GM18505 (cell line): ENCODE measurements around the gene ARHGDIB.

Source experiments
- ATAC-seq: cut with Tn5 transposase; IDR thresholded peaks from one replicate; pipeline ENCODE4 v1.9.1; 2021; ENCODE audit not compliant: unreplicated experiment
- POLR2A ChIP-seq: IDR thresholded peaks from 4 replicates; pipeline ENCODE4 v1.6.1; 2011; ENCODE audit warnings: borderline replicate concordance; ENCODE audit not compliant: insufficient read depth, insufficient read length; ENCODE audit errors: extremely low read depth

Gene ARHGDIB

DNA sequence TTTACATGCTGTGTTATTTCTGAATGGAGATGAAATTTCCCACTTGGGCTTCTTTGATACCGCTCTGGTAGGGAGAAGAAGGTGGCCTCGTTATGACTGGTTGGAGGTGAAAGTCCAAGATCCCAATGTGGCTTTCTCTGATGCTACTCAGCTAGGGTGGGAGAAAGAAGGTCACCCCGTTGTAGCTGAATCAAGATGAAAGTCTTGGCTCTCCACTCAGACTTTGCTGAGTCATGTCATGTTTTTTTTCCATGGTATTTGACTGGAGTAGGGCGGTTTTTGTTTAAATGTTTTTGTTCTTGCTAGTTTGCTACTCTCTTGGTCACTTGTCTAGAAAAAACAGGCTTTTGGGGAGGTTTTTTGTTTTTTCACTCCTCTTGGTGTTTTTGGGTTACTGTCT is 9.1 kb upstream of the ARHGDIB start:
- ATAC-seq: no peak
- TF ChIP-seq POLR2A: no peak

DNA sequence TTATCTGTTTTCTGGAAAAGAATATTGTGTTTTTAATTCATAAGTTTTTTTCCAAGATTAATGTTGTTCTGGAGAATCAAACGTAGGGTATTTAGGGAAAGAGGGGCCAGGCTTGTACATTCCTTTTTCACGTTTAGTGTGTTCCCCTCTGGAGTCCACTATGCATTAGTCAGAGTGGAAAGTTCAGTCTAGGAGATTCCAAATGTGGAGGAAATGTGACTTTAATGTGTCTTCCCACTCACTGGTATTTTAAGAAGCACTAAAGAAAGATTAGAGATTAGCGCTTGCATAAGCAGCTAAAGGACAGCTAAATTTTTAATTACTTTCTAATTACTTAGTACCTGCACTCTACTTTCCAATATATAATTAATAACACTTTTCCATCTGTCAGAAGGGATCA is 7.1 kb upstream of the ARHGDIB start:
- ATAC-seq: no peak
- no peak for TF ChIP-seq POLR2A

DNA sequence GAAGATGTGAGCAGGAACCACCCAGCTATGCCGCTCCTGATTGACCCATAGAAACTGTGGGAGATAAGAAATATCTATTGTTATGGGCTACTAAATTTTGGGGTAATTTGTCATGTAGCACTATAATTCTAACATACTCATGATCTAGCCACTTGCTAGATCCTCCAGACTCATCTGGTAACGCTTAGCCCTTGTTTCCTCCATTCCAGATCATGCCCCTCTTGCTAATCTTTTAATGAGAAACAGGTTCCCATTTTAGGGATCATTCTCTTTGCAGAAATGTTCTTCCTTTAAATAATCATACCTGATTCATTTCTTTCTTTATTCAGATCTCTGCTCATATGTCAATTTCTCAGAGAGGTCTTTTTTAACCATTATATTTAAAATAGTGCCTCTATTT is 3.8 kb upstream of the ARHGDIB start:
- no peak for TF ChIP-seq POLR2A
- no peak for ATAC-seq

DNA sequence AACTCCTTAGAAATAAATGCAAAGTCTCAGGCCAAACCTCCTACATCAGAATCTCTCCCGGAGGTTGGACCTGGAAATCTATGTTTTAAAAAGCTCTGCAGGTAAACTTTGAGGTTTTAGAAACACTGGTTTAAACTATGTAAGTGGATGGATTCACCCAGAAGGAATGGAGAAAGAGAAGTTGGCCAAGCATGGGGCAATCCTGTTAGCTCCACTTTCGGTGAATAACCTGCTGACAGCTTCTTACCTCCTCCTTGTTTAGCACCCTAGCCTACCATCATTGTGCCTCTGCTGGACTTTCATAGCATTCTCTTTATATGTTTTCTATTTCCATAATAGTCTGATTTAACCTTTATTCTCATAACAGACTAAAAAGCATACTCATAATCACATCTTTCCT is 3.0 kb upstream of the ARHGDIB start:
- no peak for ATAC-seq
- TF ChIP-seq POLR2A: no peak

DNA sequence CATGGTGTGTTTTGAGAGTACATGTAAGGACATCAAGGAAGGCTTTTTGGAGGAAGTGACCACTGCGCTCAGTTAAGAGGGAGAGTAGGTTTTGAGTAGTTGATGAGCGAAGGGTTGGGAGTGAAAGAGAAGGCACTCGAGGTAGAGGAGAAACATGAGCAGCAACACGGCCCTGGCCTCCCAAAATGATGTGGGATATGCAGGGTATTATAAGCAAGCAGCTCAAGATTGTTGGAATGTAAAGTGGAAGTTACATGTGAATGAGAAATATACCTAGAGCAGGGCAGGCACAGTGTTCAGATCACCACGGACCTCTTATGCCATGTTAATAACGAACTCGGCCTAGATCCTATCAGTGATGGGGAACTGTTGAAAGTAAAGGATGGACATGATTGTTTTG is 2.1 kb upstream of the ARHGDIB start:
- TF ChIP-seq POLR2A: no peak
- no peak for ATAC-seq

DNA sequence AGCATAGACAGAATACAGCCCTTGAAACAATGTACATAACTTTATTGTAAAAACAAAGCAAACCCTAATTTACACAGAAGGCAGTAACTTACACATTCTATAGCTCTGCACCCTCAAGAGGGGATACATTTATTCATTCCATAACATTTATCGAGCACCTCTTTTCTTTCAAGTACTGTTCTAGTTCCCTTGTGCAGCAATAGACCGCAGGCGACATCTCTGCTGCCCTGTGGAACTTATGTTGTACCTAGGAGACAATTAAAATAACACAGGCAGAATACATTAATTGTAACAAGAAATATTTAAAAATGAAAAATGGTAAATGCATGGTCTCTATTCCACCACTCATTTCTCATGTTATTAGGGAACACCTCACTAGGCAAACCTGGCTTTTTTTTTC is 1.4 kb upstream of the ARHGDIB start:
- TF ChIP-seq POLR2A: no peak

DNA sequence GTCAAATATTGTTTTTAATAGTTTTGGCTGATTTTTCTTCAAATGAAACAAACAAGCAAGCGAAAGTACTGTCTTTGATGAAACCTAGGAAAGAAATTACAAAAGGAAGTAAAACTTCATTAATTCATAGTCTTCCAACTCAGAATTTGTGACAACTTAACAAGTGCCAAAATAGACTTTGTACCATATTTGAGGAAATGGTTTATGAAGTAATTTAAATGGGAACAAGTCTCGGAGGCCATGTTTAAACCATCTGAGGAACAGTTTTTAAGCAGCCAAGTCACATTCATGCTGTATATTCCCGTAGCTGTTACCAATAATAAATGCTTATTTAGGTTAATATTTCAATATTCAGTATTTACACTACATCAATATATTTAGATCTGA is 745 bp upstream of the ARHGDIB start:
- ATAC-seq: no peak
- TF ChIP-seq POLR2A: no peak

More for the DNA sequence above, 1.4 kb upstream of the ARHGDIB start:
- no peak for ATAC-seq

DNA sequence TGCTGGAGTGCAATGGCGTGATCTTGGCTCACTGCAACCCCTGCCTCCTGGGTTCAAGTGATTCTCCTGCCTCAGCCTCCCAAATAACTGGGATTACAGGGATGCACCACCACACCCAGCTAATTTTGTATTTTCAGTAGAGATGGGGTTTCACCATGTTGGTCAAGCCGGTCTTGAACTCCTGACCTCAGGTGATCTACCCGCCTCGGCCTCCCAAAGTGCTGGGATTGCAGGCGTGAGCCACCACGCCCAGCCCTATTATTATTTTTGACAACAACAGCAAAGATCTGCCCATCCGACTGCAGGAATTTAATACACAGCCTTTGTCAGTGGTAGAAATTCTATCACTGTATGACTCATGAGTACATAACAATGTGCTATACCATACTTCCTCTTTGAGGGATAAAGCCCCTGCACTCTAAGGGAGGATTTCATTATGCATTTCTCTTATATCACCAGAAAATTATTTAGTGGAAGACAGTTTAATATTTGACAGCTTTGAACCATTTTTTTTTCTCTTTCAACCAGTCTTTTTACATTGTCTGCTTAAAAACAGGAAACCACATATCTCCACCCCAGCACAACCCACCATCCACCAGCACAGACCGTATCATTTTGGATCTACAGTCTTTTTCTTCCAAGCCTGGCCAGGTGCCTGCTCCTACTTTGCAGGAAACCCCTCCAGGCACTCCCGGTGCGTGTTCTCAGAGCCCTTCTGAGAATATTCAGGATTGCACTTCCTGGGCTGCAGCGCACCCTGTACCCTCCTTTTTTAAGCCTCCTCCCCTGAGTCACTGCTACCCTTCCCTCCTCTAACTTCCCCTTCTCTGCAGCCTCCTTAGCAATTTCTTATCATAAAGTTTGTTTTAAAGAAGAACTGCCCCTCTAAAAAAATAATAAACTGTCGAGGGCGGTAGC is 594 bp downstream of the ARHGDIB start:
- no peak for TF ChIP-seq POLR2A
- ATAC-seq: peak; percentile 36

DNA sequence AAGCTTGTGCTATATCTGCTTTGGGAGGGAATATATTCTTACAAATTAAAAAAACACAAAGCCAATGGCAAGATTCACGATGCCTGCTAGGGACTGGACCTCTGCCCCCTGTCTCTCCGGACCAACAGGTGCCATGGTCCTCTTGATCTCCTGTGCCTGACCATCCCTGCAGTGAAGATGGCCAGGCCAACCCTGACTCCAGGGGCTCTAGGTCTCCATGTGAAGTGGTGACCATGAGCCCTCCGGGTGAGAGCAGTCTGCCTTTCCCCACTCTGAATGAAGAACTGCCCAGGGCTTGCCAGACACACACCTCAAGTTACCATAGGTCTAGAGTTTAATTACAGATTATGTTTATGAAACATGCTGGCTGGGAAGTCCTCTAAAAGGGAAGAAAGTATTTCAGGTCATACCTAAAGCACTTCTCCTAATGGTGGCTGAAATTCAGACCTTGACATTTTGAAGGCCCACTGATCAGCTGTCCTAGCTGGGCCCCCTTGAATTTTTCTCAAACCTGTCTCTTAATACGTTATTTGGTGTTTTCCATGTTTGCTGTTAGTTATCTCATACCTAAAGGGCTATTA is 1.4 kb downstream of the ARHGDIB start:
- no peak for ATAC-seq
- TF ChIP-seq POLR2A: peak; percentile 39

DNA sequence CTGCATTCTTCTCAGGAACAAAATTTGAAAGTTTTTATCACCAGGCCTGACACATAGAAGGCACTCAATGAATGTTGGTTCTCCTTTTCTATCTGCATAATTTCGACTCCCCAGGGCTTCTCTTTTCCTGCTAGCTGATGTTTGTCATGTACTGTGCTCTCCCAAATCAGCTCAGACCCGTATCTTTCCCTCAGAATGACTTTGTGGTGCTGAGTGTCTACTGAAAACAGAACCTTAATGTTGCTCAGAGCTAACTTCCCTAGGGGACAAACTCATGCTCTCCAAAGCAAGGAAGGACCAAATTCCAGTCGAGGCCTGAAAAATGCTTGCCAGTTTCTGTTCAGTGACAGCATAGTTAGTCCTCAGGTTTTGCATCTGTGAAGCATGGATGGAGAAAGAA is 1.9 kb downstream of the ARHGDIB start:
- ATAC-seq: no peak
- no peak for TF ChIP-seq POLR2A

DNA sequence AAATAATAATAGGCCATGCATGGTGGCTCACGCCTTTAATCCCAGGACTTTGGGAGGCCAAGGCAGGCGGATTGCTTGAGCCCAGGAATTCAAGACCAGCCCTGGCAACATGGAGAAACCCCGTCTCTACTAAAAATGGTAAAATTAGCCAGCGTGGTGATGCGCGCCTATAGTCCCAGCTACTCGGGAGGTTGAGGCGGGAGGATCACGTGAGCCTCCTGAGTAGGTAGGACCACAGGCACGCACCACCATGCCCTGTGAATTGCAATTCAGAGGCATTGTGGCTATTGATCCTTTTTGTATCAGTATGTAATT is 2.3 kb downstream of the ARHGDIB start:
- no peak for TF ChIP-seq POLR2A
- ATAC-seq: no peak

DNA sequence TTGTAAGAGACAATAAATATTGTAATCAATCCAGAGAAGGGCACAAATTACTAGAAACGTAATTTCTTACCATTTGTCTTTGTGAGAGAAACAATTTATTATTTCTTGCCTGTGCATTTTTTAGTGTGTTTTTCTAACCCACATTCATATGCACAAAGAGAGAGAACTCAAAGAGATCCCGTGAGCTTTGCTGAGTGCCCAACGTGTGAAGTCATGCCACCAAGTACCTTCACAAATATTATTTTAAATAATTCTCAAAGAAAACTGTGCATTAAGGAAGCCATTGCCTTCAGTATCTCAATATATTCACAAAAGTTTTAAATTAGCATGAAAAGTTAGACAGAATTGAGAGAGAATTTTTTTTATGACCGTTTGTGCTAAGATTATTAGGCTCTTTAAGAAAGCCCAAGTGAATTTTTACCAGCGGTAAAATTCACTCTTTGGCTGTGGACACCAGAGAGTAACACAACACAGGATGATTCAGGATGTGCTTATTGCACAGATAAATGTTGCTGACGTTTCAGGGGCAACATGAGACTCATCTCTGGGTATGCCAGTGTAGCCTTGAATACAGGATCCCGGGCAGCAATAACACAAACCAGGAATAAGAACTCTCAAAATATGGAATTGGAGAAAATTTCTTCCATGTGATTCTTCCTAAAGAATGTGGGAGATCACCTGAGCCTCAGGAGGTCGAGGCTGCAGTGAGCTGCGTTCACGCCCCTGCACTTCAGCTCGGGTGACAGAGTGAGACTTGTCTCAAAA is 2.9 kb downstream of the ARHGDIB start:
- no peak for TF ChIP-seq POLR2A
- no peak for ATAC-seq

DNA sequence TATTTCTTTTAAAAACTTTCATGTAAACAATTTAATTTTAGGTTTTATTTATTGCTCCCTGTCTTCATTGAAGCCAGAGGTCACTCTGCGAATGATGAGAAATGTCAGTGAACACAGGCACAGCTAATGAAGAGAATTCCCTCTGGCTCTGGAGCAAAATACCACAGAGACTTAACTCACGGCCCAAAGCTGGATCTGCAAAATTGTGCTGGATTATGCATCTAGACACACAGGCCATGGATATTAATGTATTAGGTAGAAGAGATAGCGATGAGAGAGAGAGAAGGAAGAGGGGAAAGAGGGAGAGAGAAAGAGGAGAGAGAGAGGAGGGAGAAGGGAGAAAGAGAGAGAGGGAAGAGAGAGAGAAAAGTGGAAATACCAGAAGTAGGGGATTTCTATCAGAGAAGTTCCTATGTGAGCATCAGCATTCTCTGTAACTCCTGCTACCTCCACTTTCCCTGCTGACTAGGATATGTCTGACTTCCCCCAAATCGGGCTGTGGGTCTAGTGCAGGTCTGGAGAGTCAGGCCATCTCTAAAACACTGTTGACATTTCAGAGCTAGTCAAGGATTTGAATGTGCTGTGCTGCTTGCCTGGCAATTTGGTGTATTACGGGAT is 3.7 kb downstream of the ARHGDIB start:
- no peak for TF ChIP-seq POLR2A
- no peak for ATAC-seq
